K562 (cell line): ENCODE measurements around the gene PRKAR2B. TPM values are rescaled to one million over a fixed set of nuclear protein-coding genes. Genes with fewer than 3 reads are reported as not detected.

Experiments
- HMG20A ChIP-seq: fragments of 450-650 bp; formaldehyde crosslinking; conservative IDR thresholded peaks from 2 replicates; pipeline ENCODE4 v1.4.0; 2020; ENCODE audit warnings: mild to moderate bottlenecking, mixed read lengths
- polyA plus RNA-seq, 8 experiments: library from polyadenylated mRNA; depleted of rRNA in 4 of 8; stranded (reverse) in 5 of 8; unstranded in 3 of 8; fragments of >200 nt; fragmentation: Nextera tagmentation in 2 of 8; fragmentation: Illumina TruSeq in 1 of 8; extraction: Ambion mirVana in 2 of 8; extraction: Trizol in 1 of 8; gene quantifications; 2 replicates each; pipeline versions ENCODE4 v1.2.1 to v1.2.3, GENCODE V29; 2011 to 2014; ENCODE audit warnings: inconsistent platforms in 1 of 8, missing spikeins in 1 of 8
- total RNA-seq, 7 experiments: library from RNA; depleted of rRNA in 6 of 7; stranded (reverse); fragments of >200 nt in 6 of 7; fragmentation: Illumina TruSeq in 2 of 7; extraction: Trizol in 2 of 7; gene quantifications; 2 replicates each; pipeline versions ENCODE4 v1.2.1 to v1.2.3, GENCODE V29; 2011 to 2021; ENCODE audit warnings: low replicate concordance in 1 of 7
- TF ChIP-seq, protein P1 (sequence below): fragments of 200-800 bp; sonication (Bioruptor generic); IDR thresholded peaks from 2 replicates; pipeline ENCODE4 v1.6.1; 2017; ENCODE audit warnings: missing genetic modification characterization, missing compliant biosample characterization
- TF ChIP-seq, protein P2 (sequence below): fragments of 450-650 bp; IDR thresholded peaks from 2 replicates; pipeline ENCODE4 v1.6.1; 2016; ENCODE audit warnings: low read depth
- TF ChIP-seq, protein P3 (sequence below): sonication (generic); formaldehyde crosslinking; IDR thresholded peaks from 2 replicates; pipeline ENCODE4 v1.8.0; 2022; ENCODE audit warnings: mild to moderate bottlenecking, missing genetic modification reagents

Gene PRKAR2B
- total and polyA plus RNA-seq, 9 of the 15 experiments (the other 6 are each of a cell fraction or from before 2014, with no cell fraction given), result 59.0 to 173 (median 129) TPM

DNA sequence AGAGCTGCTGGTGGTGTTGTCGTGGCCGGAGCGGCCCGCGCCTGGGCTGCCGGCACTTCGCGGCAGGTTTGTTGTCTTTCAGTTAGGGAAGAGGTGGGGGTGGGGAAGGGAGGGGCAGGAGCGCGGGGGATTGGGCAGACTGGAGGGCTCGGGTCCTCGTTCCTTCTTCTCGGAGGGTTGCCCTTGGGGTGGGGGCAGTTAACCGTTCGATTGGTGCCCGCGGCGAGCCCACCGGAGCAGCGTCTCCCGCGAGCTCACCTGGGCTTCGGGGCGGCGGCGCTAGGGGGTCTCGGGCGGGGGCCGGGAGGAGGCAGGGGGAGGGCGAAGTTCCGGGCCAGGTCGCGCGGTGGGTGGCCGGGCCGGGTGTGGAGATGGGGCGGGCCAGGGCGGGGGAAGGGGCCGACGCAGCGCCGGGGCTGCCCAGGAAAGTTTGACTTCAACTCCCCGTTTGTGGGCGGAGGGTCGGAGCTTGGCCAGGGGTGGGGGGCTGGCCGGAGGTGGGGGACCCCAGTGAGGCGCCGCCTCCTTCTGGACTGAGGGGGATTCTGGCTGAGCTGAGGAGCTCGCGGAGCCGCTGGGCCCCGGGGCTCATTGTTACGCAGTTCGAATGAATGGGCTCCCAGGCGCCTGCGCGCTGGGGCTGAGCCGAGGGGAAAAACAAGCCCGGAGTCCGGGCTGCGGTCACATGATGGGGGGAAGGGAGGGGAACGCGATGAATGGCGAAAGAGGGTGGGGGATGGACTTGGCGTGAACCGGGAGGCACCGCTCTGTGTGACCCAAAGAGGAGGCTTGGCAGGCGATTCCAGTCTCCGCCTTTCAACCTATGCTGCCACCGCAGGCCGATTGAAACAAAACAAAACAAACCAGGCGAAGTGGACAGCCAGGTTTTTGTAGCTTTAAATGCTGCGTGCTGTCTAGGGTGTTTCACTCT lies 124.9 kb downstream of the PRKAR2B start (continued):
- TF ChIP-seq, protein P1, sequence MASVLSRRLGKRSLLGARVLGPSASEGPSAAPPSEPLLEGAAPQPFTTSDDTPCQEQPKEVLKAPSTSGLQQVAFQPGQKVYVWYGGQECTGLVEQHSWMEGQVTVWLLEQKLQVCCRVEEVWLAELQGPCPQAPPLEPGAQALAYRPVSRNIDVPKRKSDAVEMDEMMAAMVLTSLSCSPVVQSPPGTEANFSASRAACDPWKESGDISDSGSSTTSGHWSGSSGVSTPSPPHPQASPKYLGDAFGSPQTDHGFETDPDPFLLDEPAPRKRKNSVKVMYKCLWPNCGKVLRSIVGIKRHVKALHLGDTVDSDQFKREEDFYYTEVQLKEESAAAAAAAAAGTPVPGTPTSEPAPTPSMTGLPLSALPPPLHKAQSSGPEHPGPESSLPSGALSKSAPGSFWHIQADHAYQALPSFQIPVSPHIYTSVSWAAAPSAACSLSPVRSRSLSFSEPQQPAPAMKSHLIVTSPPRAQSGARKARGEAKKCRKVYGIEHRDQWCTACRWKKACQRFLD (CRISPR knock-in tag), result peak; percentile 90
- TF ChIP-seq, protein P2, sequence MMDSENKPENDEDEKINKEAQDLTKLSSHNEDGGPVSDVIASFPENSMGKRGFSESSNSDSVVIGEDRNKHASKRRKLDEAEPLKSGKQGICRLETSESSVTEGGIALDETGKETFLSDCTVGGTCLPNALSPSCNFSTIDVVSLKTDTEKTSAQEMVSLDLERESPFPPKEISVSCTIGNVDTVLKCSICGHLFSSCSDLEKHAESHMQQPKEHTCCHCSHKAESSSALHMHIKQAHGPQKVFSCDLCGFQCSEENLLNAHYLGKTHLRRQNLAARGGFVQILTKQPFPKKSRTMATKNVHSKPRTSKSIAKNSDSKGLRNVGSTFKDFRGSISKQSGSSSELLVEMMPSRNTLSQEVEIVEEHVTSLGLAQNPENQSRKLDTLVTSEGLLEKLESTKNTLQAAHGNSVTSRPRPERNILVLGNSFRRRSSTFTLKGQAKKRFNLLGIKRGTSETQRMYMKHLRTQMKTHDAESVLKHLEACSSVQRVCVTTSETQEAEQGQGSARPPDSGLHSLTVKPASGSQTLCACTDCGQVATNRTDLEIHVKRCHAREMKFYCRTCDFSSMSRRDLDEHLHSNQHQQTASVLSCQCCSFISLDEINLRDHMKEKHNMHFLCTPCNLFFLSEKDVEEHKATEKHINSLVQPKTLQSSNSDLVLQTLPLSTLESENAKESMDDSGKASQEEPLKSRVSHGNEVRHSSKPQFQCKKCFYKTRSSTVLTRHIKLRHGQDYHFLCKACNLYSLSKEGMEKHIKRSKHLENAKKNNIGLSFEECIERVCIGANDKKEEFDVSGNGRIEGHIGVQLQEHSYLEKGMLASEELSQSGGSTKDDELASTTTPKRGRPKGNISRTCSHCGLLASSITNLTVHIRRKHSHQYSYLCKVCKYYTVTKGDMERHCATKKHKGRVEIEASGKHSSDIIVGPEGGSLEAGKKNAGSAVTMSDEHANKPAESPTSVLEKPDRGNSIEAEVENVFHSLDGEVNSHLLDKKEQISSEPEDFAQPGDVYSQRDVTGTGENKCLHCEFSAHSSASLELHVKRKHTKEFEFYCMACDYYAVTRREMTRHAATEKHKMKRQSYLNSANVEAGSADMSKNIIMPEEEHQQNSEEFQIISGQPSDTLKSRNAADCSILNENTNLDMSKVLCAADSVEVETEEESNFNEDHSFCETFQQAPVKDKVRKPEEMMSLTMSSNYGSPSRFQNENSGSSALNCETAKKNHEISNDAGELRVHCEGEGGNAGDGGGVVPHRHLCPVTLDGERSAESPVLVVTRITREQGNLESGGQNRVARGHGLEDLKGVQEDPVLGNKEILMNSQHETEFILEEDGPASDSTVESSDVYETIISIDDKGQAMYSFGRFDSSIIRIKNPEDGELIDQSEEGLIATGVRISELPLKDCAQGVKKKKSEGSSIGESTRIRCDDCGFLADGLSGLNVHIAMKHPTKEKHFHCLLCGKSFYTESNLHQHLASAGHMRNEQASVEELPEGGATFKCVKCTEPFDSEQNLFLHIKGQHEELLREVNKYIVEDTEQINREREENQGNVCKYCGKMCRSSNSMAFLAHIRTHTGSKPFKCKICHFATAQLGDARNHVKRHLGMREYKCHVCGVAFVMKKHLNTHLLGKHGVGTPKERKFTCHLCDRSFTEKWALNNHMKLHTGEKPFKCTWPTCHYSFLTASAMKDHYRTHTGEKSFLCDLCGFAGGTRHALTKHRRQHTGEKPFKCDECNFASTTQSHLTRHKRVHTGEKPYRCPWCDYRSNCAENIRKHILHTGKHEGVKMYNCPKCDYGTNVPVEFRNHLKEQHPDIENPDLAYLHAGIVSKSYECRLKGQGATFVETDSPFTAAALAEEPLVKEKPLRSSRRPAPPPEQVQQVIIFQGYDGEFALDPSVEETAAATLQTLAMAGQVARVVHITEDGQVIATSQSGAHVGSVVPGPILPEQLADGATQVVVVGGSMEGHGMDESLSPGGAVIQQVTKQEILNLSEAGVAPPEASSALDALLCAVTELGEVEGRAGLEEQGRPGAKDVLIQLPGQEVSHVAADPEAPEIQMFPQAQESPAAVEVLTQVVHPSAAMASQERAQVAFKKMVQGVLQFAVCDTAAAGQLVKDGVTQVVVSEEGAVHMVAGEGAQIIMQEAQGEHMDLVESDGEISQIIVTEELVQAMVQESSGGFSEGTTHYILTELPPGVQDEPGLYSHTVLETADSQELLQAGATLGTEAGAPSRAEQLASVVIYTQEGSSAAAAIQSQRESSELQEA, result no peak
- TF ChIP-seq, protein P3, sequence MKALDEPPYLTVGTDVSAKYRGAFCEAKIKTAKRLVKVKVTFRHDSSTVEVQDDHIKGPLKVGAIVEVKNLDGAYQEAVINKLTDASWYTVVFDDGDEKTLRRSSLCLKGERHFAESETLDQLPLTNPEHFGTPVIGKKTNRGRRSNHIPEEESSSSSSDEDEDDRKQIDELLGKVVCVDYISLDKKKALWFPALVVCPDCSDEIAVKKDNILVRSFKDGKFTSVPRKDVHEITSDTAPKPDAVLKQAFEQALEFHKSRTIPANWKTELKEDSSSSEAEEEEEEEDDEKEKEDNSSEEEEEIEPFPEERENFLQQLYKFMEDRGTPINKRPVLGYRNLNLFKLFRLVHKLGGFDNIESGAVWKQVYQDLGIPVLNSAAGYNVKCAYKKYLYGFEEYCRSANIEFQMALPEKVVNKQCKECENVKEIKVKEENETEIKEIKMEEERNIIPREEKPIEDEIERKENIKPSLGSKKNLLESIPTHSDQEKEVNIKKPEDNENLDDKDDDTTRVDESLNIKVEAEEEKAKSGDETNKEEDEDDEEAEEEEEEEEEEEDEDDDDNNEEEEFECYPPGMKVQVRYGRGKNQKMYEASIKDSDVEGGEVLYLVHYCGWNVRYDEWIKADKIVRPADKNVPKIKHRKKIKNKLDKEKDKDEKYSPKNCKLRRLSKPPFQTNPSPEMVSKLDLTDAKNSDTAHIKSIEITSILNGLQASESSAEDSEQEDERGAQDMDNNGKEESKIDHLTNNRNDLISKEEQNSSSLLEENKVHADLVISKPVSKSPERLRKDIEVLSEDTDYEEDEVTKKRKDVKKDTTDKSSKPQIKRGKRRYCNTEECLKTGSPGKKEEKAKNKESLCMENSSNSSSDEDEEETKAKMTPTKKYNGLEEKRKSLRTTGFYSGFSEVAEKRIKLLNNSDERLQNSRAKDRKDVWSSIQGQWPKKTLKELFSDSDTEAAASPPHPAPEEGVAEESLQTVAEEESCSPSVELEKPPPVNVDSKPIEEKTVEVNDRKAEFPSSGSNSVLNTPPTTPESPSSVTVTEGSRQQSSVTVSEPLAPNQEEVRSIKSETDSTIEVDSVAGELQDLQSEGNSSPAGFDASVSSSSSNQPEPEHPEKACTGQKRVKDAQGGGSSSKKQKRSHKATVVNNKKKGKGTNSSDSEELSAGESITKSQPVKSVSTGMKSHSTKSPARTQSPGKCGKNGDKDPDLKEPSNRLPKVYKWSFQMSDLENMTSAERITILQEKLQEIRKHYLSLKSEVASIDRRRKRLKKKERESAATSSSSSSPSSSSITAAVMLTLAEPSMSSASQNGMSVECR, result peak; percentile 87
- no peak for TF ChIP-seq HMG20A (CRISPR knock-in tag)
